Measurements from ENCODE around the gene SAP30. TPM values are rescaled to one million over a fixed set of nuclear protein-coding genes. Genes with fewer than 3 reads are reported as not detected.

SAP30 gene
- total and polyA plus RNA-seq, 2 experiments from 2014 or later, result 42.0 to 66.1 TPM

DNA sequence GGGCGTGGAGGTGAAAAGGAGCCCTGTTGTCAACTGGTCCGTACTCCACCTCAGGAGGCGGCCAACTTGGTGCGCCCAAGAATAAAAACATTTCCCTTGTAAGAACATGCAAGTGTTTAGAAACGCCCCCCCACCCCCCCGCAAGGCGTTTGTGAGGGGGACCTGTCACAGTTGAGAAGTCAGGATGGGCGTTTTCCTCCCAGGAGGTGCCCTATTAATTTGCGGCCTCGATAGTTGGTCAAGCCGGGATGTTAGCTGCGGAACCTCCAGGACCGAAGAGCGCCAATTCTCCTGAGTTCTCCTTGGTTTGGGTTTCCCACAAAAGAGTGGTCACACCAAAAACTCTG is 651 bp upstream of the SAP30 start:
- no peaks in the 10 kb centered on the region for H3K36me3 ChIP-seq
- no peak for TF ChIP-seq CTCF (IDR thresholded peaks at IDR 0.05; ENCODE audit: low read depth, low read length)
- H3K4me3 ChIP-seq, result peak overlapping the region; percentile 80
- peak overlapping the region; percentile 87 for H3K27ac ChIP-seq
- no peaks in the 10 kb centered on the region for H3K9me3 ChIP-seq (ENCODE audit: low read depth)
- no peaks in the 10 kb centered on the region for H3K4me1 ChIP-seq (ENCODE audit: low read depth)
- DNase-seq (ENCODE audit: low read depth in 1 of 2, low spot score in 1 of 2), result no peak
- H3K27me3 ChIP-seq, result no peaks in the 10 kb centered on the region

DNA sequence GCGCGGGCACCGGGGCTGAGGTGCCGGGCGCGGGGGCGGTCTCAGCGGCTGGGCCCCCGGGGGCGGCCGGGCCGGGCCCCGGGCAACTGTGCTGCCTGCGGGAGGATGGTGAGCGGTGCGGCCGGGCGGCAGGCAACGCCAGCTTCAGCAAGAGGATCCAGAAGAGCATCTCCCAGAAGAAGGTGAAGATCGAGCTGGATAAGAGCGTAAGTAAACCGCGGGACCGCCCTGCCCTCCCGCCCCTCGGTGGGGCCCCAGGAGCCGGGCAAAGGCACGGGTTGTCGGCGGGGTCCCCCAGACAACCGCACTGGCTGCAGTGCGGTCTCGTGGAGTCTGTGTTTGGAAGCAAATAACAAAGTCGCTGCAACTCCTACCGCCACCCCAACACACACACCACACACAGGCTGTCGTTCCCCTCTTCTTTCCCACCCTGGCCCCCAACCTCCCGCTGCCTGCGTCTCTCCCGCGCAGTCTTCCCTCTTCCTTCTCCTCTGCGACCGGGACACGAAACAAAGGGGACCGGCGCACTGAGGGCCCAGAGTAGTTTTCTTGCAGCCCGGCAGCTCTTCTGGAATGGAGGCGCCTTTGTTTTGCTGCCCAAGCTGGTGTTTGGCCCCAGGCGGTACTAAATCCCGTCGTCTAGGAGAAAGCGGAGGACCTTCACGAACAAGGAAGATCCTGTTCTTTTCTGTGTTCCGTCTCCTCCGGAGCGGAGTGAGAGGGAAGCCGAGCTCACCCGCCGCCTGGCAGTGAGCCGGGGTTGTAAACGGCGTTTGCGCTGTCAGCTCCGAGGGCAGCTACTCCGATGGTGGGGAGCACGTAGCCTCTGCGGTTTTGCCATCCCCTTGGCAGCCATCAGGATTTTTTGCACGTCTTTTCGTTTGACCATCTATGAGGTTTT is 788 bp downstream of the SAP30 start:
- TF ChIP-seq CTCF (IDR thresholded peaks at IDR 0.05; ENCODE audit: low read depth, low read length), result no peak
- H3K27ac ChIP-seq, result peak overlapping the region; percentile 82
- peak; percentile 73 to 86 for DNase-seq (ENCODE audit: low read depth in 1 of 2, low spot score in 1 of 2)
- no peaks in the 10 kb centered on the region for H3K9me3 ChIP-seq (ENCODE audit: low read depth)
- H3K36me3 ChIP-seq, result no peaks in the 10 kb centered on the region
- no peaks in the 10 kb centered on the region for H3K4me1 ChIP-seq (ENCODE audit: low read depth)
- H3K27me3 ChIP-seq, result no peaks in the 10 kb centered on the region
- peak overlapping the region; percentile 80 for H3K4me3 ChIP-seq

GRCh38 chr4:173374588-173374987 is 3.8 kb downstream of the SAP30 start:
- Histone ChIP-seq H3K27me3 (no peaks in the 10 kb centered on the region), H3K27ac (no peak overlapping the region), H3K4me3 (no peak overlapping the region), H3K9me3 (ENCODE audit: low read depth) (no peaks in the 10 kb centered on the region), H3K36me3 (no peaks in the 10 kb centered on the region), H3K4me1 (ENCODE audit: low read depth) (no peaks in the 10 kb centered on the region)
- TF ChIP-seq CTCF (IDR thresholded peaks at IDR 0.05; ENCODE audit: low read depth, low read length), result no peak
- DNase-seq (ENCODE audit: low read depth in 1 of 2, low spot score in 1 of 2), result no peak

DNA sequence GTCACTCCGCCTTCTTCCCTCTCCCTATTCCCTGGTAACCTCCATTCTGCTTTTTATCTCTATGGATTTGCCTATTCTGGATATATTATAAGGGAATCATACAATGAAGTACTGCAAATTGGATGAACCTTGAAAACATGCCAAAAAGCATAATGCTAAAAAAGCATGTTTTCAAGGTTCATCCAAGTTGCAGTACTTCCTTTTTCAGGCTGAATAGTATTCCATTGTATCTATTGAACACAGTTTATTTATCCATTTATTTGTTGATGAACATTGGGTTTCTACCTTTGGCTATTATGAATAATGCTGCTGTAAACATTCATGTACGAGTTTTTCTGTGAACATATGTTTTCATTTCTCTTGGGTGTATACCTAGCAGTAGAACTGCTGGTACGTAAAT is 9.2 kb downstream of the SAP30 start:
- Histone ChIP-seq H3K27ac (no peak overlapping the region), H3K9me3 (ENCODE audit: low read depth) (no peaks in the 10 kb centered on the region), H3K27me3 (no peaks in the 10 kb centered on the region), H3K4me1 (ENCODE audit: low read depth) (no peaks in the 10 kb centered on the region), H3K36me3 (no peaks in the 10 kb centered on the region), H3K4me3 (no peak overlapping the region)
- DNase-seq (ENCODE audit: low read depth in 1 of 2, low spot score in 1 of 2), result no peak
- TF ChIP-seq CTCF (IDR thresholded peaks at IDR 0.05; ENCODE audit: low read depth, low read length), result no peak

GRCh38 chr4:173380987-173381386 is 10.2 kb downstream of the SAP30 start:
- H3K9me3 ChIP-seq (ENCODE audit: low read depth), result no peaks in the 10 kb centered on the region
- no peaks in the 10 kb centered on the region for H3K36me3 ChIP-seq
- no peaks in the 10 kb centered on the region for H3K4me1 ChIP-seq (ENCODE audit: low read depth)
- H3K4me3 ChIP-seq, result no peak overlapping the region
- no peak for TF ChIP-seq CTCF (IDR thresholded peaks at IDR 0.05; ENCODE audit: low read depth, low read length)
- no peak for DNase-seq (ENCODE audit: low read depth in 1 of 2, low spot score in 1 of 2)
- H3K27me3 ChIP-seq, result no peaks in the 10 kb centered on the region
- H3K27ac ChIP-seq, result no peak overlapping the region

Measured in cardiac muscle cell (in vitro differentiated cells and primary cell).